ENCODE results near the gene SEMA3G.

DNA sequence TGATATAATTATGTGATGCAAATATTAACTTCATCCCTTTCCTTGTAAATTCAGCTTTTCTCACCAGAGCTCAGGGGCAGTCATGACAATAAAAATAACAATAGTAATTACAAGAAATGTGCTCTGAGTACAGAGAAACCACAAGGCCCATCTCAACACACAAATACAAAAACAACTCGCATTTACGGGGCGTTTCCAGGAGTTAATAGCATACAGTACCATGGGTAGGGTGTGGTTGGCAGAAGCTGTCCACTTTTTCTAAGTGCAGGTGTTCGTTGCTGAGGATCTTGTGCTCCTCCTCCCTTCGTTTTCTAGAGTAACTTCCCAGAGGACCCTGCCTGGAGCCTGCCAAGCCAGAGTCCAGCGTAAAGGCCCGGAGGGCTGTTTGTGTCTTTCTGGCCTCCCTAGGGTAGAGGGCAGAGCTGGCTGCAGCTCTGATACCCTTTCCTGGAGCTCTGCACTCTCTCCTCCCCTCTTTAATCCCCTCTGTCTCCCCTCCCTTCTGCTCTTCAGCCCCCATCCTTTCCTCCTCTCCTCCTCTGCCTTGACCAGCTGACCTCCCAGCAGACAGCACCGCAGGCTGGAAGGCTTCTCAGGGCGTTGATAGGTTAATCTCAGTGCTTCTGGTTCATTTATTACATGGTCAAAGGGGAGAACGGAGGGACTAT, 11.4 kb downstream of the SEMA3G start:
- no peak for TF ChIP-seq CTCF (conservative IDR thresholded peaks at IDR 0.05)
- no peak for TF ChIP-seq ZFX (IDR thresholded peaks at IDR 0.05)

Measured in C4-2B (cell line).